K562 (cell line): ENCODE data around the gene MTMR6. TPM values are rescaled to one million over a fixed set of nuclear protein-coding genes. Genes with fewer than 3 reads are reported as not detected.

Experiments
- ATAC-seq: fragments of 200-7000 bp; cut with Tn5 transposase; 3 replicates; pipeline ENCODE4 v1.9.1; 2020; ENCODE audit warnings: moderate library complexity
- BruUV-seq: library from RNA; stranded (reverse); fragments of 400-500 nt; replicated peaks from 2 replicates; lab custom pipeline; 2021; lab: Mats Ljungman, UMichigan
- CTCF ChIA-PET: fragments of 300-600 bp; formaldehyde crosslinking; extraction: SDS; loops from one replicate; lab custom pipeline; 2021; ENCODE audit warnings: low intra/inter-chr PET ratio; lab: Yijun Ruan, JAX
- POLR2A ChIA-PET: fragments of 300-600, 350-650 bp; sonication (Branson Sonifier 250); formaldehyde crosslinking; extraction: SDS; loops from one replicate; lab custom pipeline; 2021; ENCODE audit warnings: antibody characterized with exemption, inconsistent platforms; lab: Yijun Ruan, JAX
- DNase-seq, 4 experiments: peaks; one replicate each; pipeline versions ENCODE4 v3.0.0 to v3.0.0-alpha.2; 2011 to 2018; ENCODE audit warnings: low spot score in 3 of 4, mixed read lengths in 3 of 4; ENCODE audit errors: extremely low read depth in 1 of 4
- FAIRE-seq: peaks from 2 replicates; lab custom pipeline; 2011; peaks lifted over from hg19 to GRCh38; lab: Jason Lieb, UNC
- H2AFZ ChIP-seq: 2 replicates; pipeline ENCODE4 v1.6.0; 2011; ENCODE audit warnings: low read depth, low read length, control low read depth, inconsistent platforms
- H3K27ac ChIP-seq: fragments of 200-600 bp; 3 replicates; pipeline ENCODE4 v1.8.0; 2011; ENCODE audit warnings: low read depth, mild to moderate bottlenecking, control low read depth, inconsistent platforms, low read length, moderate library complexity, mixed read lengths; ENCODE audit errors: extremely low read depth
- H3K27me3 ChIP-seq, 2 experiments: fragments of 300-600 bp in 1 of 2; 2 replicates in 1 of 2; 3 replicates in 1 of 2; pipeline versions ENCODE4 v1.6.0 to v1.8.0; 2011; ENCODE audit warnings: inconsistent platforms in 2 of 2, low read length in 2 of 2, mild to moderate bottlenecking in 1 of 2, mixed read lengths in 1 of 2, moderate library complexity in 1 of 2; ENCODE audit not compliant: control insufficient read depth in 2 of 2, insufficient read depth in 2 of 2
- H3K36me3 ChIP-seq: fragments of 300-600 bp; 3 replicates; pipeline ENCODE4 v1.8.0; 2011; ENCODE audit warnings: mild to moderate bottlenecking, low read length, inconsistent platforms; ENCODE audit not compliant: control insufficient read depth, insufficient read depth
- H3K4me1 ChIP-seq, 2 experiments: fragments of 200-600 bp in 1 of 2; replicated peaks in 1 of 2; 2 replicates in 1 of 2; 3 replicates in 1 of 2; pipeline versions ENCODE4 v1.5.1 to v1.8.0; 2011; ENCODE audit warnings: inconsistent platforms in 2 of 2, low read length in 2 of 2, mild to moderate bottlenecking in 1 of 2, mixed read lengths in 1 of 2, moderate library complexity in 1 of 2; ENCODE audit not compliant: control insufficient read depth in 2 of 2, insufficient read depth in 2 of 2
- H3K4me2 ChIP-seq: 2 replicates; pipeline ENCODE4 v1.6.1; 2011; ENCODE audit warnings: low read length, control low read depth, inconsistent platforms, mixed read lengths; ENCODE audit not compliant: insufficient read depth
- H3K4me3 ChIP-seq: fragments of 200-600 bp; sonication (generic), shearing (Covaris generic); 2 replicates; pipeline ENCODE4 v1.5.1; 2016; ENCODE audit warnings: control low read depth, inconsistent platforms
- H3K79me2 ChIP-seq: fragments of 200-600 bp; 3 replicates; pipeline ENCODE4 v1.8.0; 2011; ENCODE audit warnings: low read length, inconsistent platforms; ENCODE audit not compliant: control insufficient read depth, insufficient read depth
- H3K9ac ChIP-seq, 2 experiments: 2 replicates each; pipeline versions ENCODE4 v1.6.0 to v1.6.1; 2011; ENCODE audit warnings: low read depth in 2 of 2, low read length in 2 of 2, control low read depth in 1 of 2, inconsistent platforms in 1 of 2, mild to moderate bottlenecking in 1 of 2, mixed read lengths in 1 of 2; ENCODE audit not compliant: insufficient read depth in 1 of 2
- H3K9me1 ChIP-seq: one replicate; pipeline ENCODE4 v1.6.0; 2011; ENCODE audit warnings: inconsistent platforms, mild to moderate bottlenecking, low read length, moderate library complexity; ENCODE audit not compliant: control insufficient read depth, insufficient read depth
- H3K9me3 ChIP-seq: replicated peaks from 2 replicates; pipeline ENCODE4 v1.5.1; 2011; ENCODE audit warnings: low read depth, low read length, inconsistent platforms; ENCODE audit not compliant: control insufficient read depth, insufficient read depth
- H4K20me1 ChIP-seq: replicated peaks from 2 replicates; pipeline ENCODE4 v1.6.1; 2011; ENCODE audit warnings: low read length, inconsistent platforms, mixed read lengths; ENCODE audit not compliant: control insufficient read depth, insufficient read depth
- ATF3 ChIP-seq, 2 experiments: fragments of 450-650 bp in 1 of 2; sonication (generic) in 1 of 2; formaldehyde crosslinking in 1 of 2; IDR thresholded peaks in 1 of 2; conservative IDR thresholded peaks in 1 of 2; 2 replicates each; pipeline versions ENCODE4 v1.6.1 to v1.8.1; 2016 to 2023; ENCODE audit warnings: mild to moderate bottlenecking in 2 of 2, moderate library complexity in 2 of 2, inconsistent platforms in 1 of 2, missing genetic modification reagents in 1 of 2
- HDAC6 ChIP-seq: IDR thresholded peaks from 2 replicates; pipeline ENCODE4 v1.6.1; 2012; ENCODE audit warnings: low read depth, mild to moderate bottlenecking, control low read depth, inconsistent platforms, low read length, moderate library complexity
- KLF16 ChIP-seq: IDR thresholded peaks from 2 replicates; pipeline ENCODE4 v1.6.1; 2016; ENCODE audit warnings: antibody characterized with exemption
- SAFB ChIP-seq: fragments of 200-400 bp; formaldehyde crosslinking; IDR thresholded peaks from 2 replicates; pipeline ENCODE4 v1.6.1; 2017; ENCODE audit warnings: low read depth, low read length, borderline replicate concordance
- ZNF24 ChIP-seq: fragments of 450-650 bp; IDR thresholded peaks from 2 replicates; pipeline ENCODE4 v1.6.1; 2016
- WGBS: fragments of 100-300 bp; shearing (Covaris generic); methylation state at CpG from one replicate; pipeline ENCODE4 v1.1.6; 2016; ENCODE audit warnings: low coverage, mixed read lengths; ENCODE audit not compliant: insufficient coverage; ENCODE audit errors: missing lambda C conversion rate; 5-methylcytosine and 5-hydroxymethylcytosine counted together
- in situ Hi-C: fragments of 300-500 bp; cut with MboI; formaldehyde crosslinking; loops from 4 replicates; pipeline ENCODE4 v1.15.0; 2018; ENCODE audit warnings: inconsistent platforms, mixed read lengths
- intact Hi-C: fragments of 100-400 bp; cut with micrococcal nuclease; formaldehyde crosslinking; loops from 2 replicates; pipeline ENCODE4 v1.14.2; 2022
- polyA plus RNA-seq, 8 experiments: library from polyadenylated mRNA; depleted of rRNA in 4 of 8; stranded (reverse) in 5 of 8; unstranded in 3 of 8; fragments of >200 nt; fragmentation: Nextera tagmentation in 2 of 8; fragmentation: Illumina TruSeq in 1 of 8; extraction: Ambion mirVana in 2 of 8; extraction: Trizol in 1 of 8; gene quantifications; 2 replicates each; pipeline versions ENCODE4 v1.2.1 to v1.2.3, GENCODE V29; 2011 to 2014; ENCODE audit warnings: inconsistent platforms in 1 of 8, missing spikeins in 1 of 8
- total RNA-seq, 7 experiments: library from RNA; depleted of rRNA in 6 of 7; stranded (reverse); fragments of >200 nt in 6 of 7; fragmentation: Illumina TruSeq in 2 of 7; extraction: Trizol in 2 of 7; gene quantifications; 2 replicates each; pipeline versions ENCODE4 v1.2.1 to v1.2.3, GENCODE V29; 2011 to 2021; ENCODE audit warnings: low replicate concordance in 1 of 7

MTMR6 gene
- total and polyA plus RNA-seq, 9 of the 15 experiments (the other 6 are each of a cell fraction or from before 2014, with no cell fraction given): 3.9 to 10.8 (median 7.7) TPM

DNA sequence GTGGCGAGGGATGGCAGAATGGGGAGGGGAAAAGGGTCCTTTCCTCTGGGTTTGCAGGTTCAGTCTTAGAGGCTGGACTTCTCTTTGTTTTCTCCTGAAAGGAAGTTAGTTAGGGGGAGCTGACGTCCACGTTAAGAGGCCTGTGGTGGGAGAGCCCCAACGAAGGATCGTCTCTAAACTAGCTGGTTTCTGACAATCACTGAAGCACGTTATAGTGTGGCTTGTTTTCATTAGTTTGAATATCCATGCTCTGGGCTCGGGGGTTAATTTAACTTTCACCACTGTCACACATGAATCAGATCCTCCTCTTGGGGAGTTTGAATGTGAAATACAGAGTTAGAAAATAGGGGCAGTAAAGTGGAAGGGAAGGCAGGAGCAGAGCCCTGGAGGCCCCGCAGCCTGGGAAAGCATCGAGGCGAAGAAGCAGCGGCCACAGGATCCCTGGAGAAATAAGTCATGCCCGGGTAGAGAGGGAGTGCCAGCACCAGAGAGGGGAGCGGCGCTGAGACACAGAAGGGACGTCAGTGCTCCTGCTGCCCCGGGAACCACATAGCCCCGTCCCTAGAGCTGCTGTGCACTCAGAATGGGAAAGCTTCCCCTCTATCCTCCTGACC, 84.1 kb downstream of the MTMR6 start:
- DNase-seq: no peak
- BruUV-seq: no TSS peak
- no peak overlapping the region for H3K4me2 ChIP-seq
- ChIA-PET CTCF (no interaction called here), POLR2A (no interaction called here)
- no peak overlapping the region for H3K9ac ChIP-seq
- no peak for FAIRE-seq
- 4% methylated on average over 16 of the region's 17 CpGs for WGBS
- TF ChIP-seq ZNF24 (no peak), KLF16 (no peak), SAFB (no peak), ATF3 (IDR thresholded peaks at IDR 0.05) (no peak), ATF3 (CRISPR knock-in tag; conservative IDR thresholded peaks at IDR 0.05) (no peak), HDAC6 (no peak)
- no peaks in the 10 kb centered on the region for H3K79me2 ChIP-seq
- peaks cover 16 to 42% of the 10 kb centered on the region in 2 experiments for H3K27me3 ChIP-seq
- H3K36me3 ChIP-seq: no peaks in the 10 kb centered on the region
- H3K27ac ChIP-seq: no peak overlapping the region
- no peak overlapping the region for H3K4me3 ChIP-seq
- H4K20me1 ChIP-seq: no peaks in the 10 kb centered on the region
- intact Hi-C loops: no loop called here
- in situ Hi-C loops: no loop called here
- no peak for ATAC-seq
- H3K9me1 ChIP-seq: no peaks in the 10 kb centered on the region
- H3K9me3 ChIP-seq: no peaks in the 10 kb centered on the region
- H3K4me1 ChIP-seq: no peaks in the 10 kb centered on the region; a peak in 1 of 5 replicates
- H2AFZ ChIP-seq: no peak overlapping the region
